Endodermal cell (in vitro differentiated cells): ENCODE results near the gene PARD3B. TPM values are rescaled to one million over a fixed set of nuclear protein-coding genes. Genes with fewer than 3 reads are reported as not detected.

Experiments used
- DNase-seq: peaks from one replicate; pipeline ENCODE4 v3.0.0-alpha.2; 2017
- H3K27ac ChIP-seq: 2 replicates; pipeline ENCODE4 v1.5.1; 2013; ENCODE audit warnings: mild to moderate bottlenecking, low read depth, low read length, moderate library complexity
- H3K27me3 ChIP-seq: 2 replicates; pipeline ENCODE4 v1.6.1; 2013; ENCODE audit warnings: mild to moderate bottlenecking, low read length, moderate library complexity; ENCODE audit not compliant: insufficient read depth, control insufficient read depth, poor library complexity, severe bottlenecking
- H3K36me3 ChIP-seq: 2 replicates; pipeline ENCODE4 v1.7.0; 2013; ENCODE audit warnings: mild to moderate bottlenecking, low read length, moderate library complexity; ENCODE audit not compliant: control insufficient read depth, insufficient read depth
- H3K4me1 ChIP-seq: one replicate; pipeline ENCODE4 v1.7.0; 2013; ENCODE audit warnings: low read length; ENCODE audit not compliant: control insufficient read depth, insufficient read depth
- H3K4me3 ChIP-seq: 2 replicates; pipeline ENCODE4 v1.5.1; 2013; ENCODE audit warnings: mild to moderate bottlenecking, low read length, moderate library complexity
- H3K9ac ChIP-seq: 2 replicates; pipeline ENCODE4 v1.6.1; 2013; ENCODE audit warnings: mild to moderate bottlenecking, low read length, moderate library complexity; ENCODE audit not compliant: poor library complexity, severe bottlenecking; ENCODE audit errors: extremely low read depth
- H3K9me3 ChIP-seq: 2 replicates; pipeline ENCODE4 v1.6.1; 2013; ENCODE audit warnings: mild to moderate bottlenecking, low read length, moderate library complexity; ENCODE audit not compliant: control insufficient read depth
- H3K27ac Mint-ChIP-seq: 2 replicates; pipeline ENCODE4 v1.8.0; 2020; ENCODE audit warnings: mixed read lengths
- H3K27me3 Mint-ChIP-seq: 2 replicates; pipeline ENCODE4 v1.8.0; 2021; ENCODE audit warnings: mild to moderate bottlenecking, mixed read lengths; ENCODE audit not compliant: insufficient read depth
- H3K36me3 Mint-ChIP-seq: 2 replicates; pipeline ENCODE4 v1.8.0; 2020; ENCODE audit warnings: low read depth, mixed read lengths
- H3K4me1 Mint-ChIP-seq: 2 replicates; pipeline ENCODE4 v1.8.0; 2020; ENCODE audit warnings: mixed read lengths
- H3K4me3 Mint-ChIP-seq: 2 replicates; pipeline ENCODE4 v1.8.0; 2020; ENCODE audit warnings: mild to moderate bottlenecking, moderate library complexity, mixed read lengths
- H3K9me3 Mint-ChIP-seq: 2 replicates; pipeline ENCODE4 v1.8.0; 2020; ENCODE audit warnings: mild to moderate bottlenecking, mixed read lengths
- WGBS, 2 experiments: methylation state at CpG; one replicate each; pipeline versions ENCODE4 v1.1.5 to v1.1.7; 2013; ENCODE audit warnings: missing lambda C conversion rate in 2 of 2, mixed read lengths in 1 of 2; ENCODE audit not compliant: insufficient coverage in 1 of 2, insufficient read length in 1 of 2; 5-methylcytosine and 5-hydroxymethylcytosine counted together
- total RNA-seq, 2 donors: library from RNA; stranded (reverse); fragmentation: NEBNext Ultra II Directional in 1 of 2; extraction: Animal tissue kit (Norgen Biotek cat#: 25700) in 1 of 2; gene quantifications; 2 replicates in 1 of 2; 3 replicates in 1 of 2; pipeline ENCODE4 v1.2.1, GENCODE V29; 2021
- TF ChIP-seq, protein P1 (sequence below): fragments of 200-600 bp; sonication (generic); conservative IDR thresholded peaks from 2 replicates; pipeline ENCODE4 v1.5.0; 2021; ENCODE audit warnings: antibody characterized with exemption, mild to moderate bottlenecking

PARD3B gene
- total RNA-seq, 2 donors from 2014 or later = 2.5 to 5.6 TPM

DNA sequence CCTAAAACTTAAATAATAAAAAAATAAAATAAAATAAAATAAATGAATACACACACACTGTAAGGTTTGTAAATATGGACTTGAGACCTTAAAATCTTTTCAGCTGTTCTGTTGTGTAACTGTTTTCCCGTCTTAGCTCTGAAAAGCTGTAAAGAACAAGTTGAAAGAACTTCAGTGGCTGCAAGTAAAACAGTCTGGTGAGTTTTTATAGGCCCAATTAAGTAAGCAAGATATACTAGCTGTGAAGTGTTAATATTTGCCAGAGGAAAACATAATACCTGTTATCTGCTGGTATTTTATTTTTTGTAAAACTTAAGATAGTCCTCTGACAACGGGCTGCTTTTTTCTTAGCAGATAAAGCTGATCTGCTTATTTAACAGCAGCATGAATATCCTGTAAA lies 960.1 kb downstream of the PARD3B start:
- H3K36me3 Mint-ChIP-seq = no peaks in the 10 kb centered on the region
- peaks cover 5% of the 10 kb centered on the region for H3K27me3 Mint-ChIP-seq
- H3K9me3 Mint-ChIP-seq = peaks cover 2% of the 10 kb centered on the region
- peaks cover 4% of the 10 kb centered on the region for H3K4me1 Mint-ChIP-seq
- no peak overlapping the region for H3K4me3 Mint-ChIP-seq
- H3K36me3 ChIP-seq = no peaks in the 10 kb centered on the region
- WGBS, 2 experiments = 89 to 93% methylated on average over 1 to 2 of the region's 2 CpGs
- no peak overlapping the region for H3K9ac ChIP-seq
- H3K4me1 ChIP-seq = peaks cover 2% of the 10 kb centered on the region
- no peak overlapping the region for H3K27ac Mint-ChIP-seq
- TF ChIP-seq, protein P1, sequence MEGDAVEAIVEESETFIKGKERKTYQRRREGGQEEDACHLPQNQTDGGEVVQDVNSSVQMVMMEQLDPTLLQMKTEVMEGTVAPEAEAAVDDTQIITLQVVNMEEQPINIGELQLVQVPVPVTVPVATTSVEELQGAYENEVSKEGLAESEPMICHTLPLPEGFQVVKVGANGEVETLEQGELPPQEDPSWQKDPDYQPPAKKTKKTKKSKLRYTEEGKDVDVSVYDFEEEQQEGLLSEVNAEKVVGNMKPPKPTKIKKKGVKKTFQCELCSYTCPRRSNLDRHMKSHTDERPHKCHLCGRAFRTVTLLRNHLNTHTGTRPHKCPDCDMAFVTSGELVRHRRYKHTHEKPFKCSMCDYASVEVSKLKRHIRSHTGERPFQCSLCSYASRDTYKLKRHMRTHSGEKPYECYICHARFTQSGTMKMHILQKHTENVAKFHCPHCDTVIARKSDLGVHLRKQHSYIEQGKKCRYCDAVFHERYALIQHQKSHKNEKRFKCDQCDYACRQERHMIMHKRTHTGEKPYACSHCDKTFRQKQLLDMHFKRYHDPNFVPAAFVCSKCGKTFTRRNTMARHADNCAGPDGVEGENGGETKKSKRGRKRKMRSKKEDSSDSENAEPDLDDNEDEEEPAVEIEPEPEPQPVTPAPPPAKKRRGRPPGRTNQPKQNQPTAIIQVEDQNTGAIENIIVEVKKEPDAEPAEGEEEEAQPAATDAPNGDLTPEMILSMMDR = no peak
- DNase-seq = no peak
- no peaks in the 10 kb centered on the region for H3K27me3 ChIP-seq
- H3K9me3 ChIP-seq = no peaks in the 10 kb centered on the region
- H3K4me3 ChIP-seq = no peak overlapping the region
- no peak overlapping the region for H3K27ac ChIP-seq

DNA sequence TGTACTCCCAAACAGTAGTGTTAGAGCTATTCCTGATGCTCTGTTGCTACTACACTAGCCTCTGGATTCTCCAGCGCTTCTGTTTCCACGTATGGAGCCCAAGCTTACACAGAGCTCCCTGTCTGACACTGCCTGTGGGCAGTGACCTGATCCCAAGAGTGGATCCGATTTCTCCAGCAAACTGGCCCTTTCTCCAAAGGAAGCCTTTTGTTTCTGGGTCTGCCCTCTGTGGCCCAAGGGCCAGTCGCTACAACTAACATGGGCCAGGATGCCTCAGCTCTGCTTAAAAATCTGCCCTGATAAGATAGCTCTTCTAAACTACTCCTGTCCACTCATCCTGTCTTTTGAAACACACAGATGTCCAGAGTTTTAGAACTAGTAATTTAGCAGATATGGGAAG lies 964.4 kb downstream of the PARD3B start:
- no peak for DNase-seq
- TF ChIP-seq, protein P1 = no peak
- 89 to 92% methylated on average over 3 to 4 of the region's 4 CpGs for WGBS, 2 experiments
- H3K27ac Mint-ChIP-seq = no peak overlapping the region
- Histone ChIP-seq H3K9me3 (no peaks in the 10 kb centered on the region), H3K4me1 (peaks cover 3% of the 10 kb centered on the region), H3K27ac (no peak overlapping the region), H3K4me3 (no peak overlapping the region), H3K9ac (no peak overlapping the region), H3K27me3 (no peaks in the 10 kb centered on the region), H3K36me3 (no peaks in the 10 kb centered on the region)
- no peaks in the 10 kb centered on the region for H3K36me3 Mint-ChIP-seq
- H3K4me3 Mint-ChIP-seq = no peak overlapping the region
- peaks cover 2% of the 10 kb centered on the region for H3K27me3 Mint-ChIP-seq
- H3K9me3 Mint-ChIP-seq = no peaks in the 10 kb centered on the region
- peaks cover 12% of the 10 kb centered on the region for H3K4me1 Mint-ChIP-seq

DNA sequence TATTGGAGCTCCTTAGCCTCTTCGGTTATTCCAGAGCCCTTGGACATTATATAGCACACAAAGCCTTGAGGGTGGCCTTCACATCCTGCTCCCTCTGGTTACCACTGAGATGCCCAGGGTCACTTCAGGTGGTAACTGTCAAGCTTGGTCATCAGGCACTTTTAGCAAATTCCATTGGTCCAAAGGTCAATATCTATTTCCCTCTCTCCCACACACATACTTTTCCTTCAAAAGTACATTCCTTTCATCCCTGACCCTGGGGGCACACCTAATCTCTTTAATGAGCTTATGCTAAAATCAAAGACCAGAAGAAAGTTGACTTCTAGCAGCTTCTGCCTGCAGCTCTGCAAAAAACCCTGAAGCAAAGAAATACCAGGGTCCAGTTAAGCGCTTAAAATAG lies 965.1 kb downstream of the PARD3B start:
- Histone ChIP-seq H3K27ac (no peak overlapping the region), H3K4me1 (peaks cover 3% of the 10 kb centered on the region), H3K27me3 (no peaks in the 10 kb centered on the region), H3K4me3 (no peak overlapping the region), H3K9me3 (no peaks in the 10 kb centered on the region), H3K36me3 (no peaks in the 10 kb centered on the region), H3K9ac (no peak overlapping the region)
- Mint-ChIP-seq H3K36me3 (no peaks in the 10 kb centered on the region), H3K9me3 (no peaks in the 10 kb centered on the region), H3K4me1 (peaks cover 12% of the 10 kb centered on the region), H3K27ac (no peak overlapping the region), H3K27me3 (peaks cover 2% of the 10 kb centered on the region), H3K4me3 (no peak overlapping the region)
- TF ChIP-seq, protein P1 = no peak
- no peak for DNase-seq
- 96 to 100% methylated on average over 1 to 2 of the region's 2 CpGs for WGBS, 2 experiments
